ENCODE data around the gene MAPK8IP1.

DNA sequence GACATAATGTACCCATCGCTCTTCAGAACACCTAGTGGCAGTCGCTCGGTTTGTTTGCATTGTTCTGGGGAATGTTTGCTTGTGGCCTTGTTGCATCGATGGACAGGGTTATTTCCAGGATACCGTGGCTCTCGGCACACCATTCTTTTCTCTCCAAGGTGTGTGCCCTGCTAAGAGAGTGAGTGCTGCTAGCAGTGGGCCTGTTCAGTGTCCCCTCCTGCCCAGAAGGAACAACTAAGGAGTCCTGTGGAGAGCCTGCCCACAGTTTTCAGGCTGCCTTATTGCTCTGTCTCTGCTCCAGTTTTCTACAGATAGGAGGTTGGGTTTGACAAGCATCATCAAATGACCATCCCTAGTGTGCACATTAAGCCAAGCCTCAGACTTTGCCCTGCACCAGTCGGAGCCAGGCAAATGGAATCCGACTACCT lies 36.8 kb upstream of the MAPK8IP1 start:
- TF ChIP-seq, protein P1, sequence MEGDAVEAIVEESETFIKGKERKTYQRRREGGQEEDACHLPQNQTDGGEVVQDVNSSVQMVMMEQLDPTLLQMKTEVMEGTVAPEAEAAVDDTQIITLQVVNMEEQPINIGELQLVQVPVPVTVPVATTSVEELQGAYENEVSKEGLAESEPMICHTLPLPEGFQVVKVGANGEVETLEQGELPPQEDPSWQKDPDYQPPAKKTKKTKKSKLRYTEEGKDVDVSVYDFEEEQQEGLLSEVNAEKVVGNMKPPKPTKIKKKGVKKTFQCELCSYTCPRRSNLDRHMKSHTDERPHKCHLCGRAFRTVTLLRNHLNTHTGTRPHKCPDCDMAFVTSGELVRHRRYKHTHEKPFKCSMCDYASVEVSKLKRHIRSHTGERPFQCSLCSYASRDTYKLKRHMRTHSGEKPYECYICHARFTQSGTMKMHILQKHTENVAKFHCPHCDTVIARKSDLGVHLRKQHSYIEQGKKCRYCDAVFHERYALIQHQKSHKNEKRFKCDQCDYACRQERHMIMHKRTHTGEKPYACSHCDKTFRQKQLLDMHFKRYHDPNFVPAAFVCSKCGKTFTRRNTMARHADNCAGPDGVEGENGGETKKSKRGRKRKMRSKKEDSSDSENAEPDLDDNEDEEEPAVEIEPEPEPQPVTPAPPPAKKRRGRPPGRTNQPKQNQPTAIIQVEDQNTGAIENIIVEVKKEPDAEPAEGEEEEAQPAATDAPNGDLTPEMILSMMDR (IDR thresholded peaks at IDR 0.05) = no peak
- TF ChIP-seq POLR2A (IDR thresholded peaks at IDR 0.05) (no peak), EP300 (IDR thresholded peaks at IDR 0.05) (no peak)

Measured in sigmoid colon (tissue), 4 donors.